GM21619 (cell line): ENCODE measurements around the gene SPTLC1.
"Not testable (repeated sequence)": the region's sequence is repeated elsewhere in the genome, so short reads cannot be mapped to it uniquely, and the experiment has no call there.

ENCODE experiments used
- ATAC-seq: cut with Tn5 transposase; IDR thresholded peaks from one replicate; pipeline ENCODE4 v1.9.1; 2021; ENCODE audit not compliant: unreplicated experiment

SPTLC1 gene, protein sequence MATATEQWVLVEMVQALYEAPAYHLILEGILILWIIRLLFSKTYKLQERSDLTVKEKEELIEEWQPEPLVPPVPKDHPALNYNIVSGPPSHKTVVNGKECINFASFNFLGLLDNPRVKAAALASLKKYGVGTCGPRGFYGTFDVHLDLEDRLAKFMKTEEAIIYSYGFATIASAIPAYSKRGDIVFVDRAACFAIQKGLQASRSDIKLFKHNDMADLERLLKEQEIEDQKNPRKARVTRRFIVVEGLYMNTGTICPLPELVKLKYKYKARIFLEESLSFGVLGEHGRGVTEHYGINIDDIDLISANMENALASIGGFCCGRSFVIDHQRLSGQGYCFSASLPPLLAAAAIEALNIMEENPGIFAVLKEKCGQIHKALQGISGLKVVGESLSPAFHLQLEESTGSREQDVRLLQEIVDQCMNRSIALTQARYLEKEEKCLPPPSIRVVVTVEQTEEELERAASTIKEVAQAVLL

DNA sequence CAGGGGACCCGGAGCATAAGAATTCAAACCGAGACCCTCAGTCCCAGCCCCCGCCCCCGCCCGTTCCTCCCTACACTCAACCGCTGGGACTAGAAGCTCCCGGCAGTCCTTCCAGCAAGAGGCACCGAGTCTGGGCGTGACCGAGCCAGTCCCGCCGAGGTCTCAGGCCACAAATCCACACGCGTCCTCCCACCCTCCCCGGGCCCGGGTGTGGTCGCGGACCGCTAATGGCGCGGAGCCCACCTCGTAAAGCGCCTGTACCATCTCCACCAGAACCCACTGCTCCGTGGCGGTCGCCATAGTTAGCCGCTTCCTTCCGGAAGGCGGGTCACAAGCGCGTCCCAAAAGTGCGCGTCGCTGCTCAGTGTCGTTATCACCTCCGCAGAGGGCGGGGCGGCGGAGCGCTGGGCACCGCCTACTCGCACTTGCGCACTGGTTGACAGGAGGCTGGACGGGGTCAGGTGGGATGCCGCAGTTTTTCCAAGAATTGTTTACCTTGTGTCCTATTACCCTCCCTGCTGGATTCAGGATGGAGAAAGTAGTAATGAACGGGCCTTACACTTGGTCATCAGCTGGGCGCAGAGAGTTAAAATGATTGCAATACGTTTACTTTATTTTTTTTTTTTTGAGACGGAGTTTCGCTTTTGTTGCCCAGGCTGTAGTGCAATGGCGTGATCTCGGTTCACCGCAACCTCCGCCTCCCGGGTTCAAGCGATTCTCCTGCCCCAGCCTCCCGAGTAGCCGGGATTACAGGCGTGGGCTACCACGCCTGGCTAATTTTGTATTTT lies at the start of gene SPTLC1:
TSS of gene SPTLC1 (minus strand) at position 343 of the 788 bp plus-strand sequence. CDS start at position 300, 43 bp downstream.
- peak; percentile 98 for ATAC-seq

DNA sequence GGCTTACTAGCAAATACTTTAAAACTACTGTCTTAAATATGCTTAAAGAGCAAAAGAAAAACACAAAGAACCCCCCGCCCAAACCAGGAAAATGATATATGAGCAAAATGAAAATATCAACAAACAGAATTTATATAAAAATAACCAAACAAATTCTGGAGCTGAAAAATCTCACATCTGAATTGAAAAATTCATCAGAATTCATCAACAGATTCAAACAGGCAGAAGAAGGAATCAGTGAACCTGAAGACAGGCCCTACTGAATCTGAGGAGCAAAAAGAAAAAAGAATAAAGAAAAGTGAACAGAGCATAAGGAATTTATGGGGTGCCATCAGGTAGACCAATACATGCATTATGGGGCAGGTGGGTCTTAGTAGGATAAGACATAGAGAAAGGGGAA lies 49.8 kb upstream of the SPTLC1 start:
- no peak for ATAC-seq

DNA sequence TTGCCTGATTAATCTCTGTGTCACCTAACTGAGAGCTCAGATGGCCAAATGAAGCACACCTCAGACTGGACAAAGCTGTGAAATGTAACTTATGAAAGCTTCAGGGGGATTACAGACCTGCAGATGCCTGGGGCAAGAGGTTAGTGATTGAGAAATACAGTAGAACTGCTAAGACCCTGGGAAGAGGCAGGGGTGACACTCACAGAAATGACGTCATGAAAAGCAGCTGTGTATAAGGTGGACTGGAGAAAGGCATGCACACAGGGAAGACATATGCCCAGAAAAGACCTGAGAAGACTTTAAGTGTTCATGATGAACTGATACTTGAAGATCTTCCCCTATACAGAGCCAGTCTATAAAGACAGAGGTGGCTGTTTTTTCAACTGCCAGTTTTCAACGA lies 49.3 kb upstream of the SPTLC1 start:
- ATAC-seq = no peak

DNA sequence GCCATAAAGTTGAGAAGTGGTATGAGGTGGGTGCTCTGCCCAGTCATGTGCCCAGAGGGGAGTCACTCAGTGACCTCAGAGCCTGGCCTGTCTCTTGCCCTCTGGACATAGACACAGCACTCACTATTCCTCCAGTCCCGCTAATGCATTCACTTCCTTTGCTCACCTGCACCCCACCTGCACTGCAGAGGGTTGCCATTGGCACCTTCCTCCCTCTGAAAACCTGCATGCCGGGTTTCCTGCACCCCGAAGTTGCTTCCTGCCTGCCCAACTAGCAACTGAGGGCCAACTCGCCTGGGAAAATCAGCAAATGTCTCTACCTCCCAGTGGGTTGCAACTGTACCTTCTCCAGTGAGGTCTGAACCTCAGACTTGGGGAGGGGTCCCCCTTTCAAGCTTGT lies 48.1 kb upstream of the SPTLC1 start:
- ATAC-seq = no peak

DNA sequence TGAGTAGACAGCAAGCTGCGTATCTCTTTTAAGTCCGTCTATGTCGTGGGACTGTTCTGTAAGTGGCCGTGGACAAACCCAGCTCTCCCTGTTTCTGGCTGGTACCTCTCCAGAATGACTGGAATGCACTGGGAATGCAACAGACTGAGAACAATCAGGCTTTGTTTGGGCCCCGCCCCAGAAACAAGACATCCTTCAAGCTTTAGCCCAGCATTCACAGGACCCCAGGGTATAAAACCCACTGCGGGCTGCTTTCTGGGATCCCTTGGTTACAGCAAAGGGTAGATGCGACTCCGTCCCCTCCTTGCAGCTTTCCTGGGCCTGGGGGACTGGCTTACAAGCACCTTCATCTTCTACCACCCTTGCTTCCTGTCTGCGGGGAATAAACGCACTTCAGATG lies 45.6 kb upstream of the SPTLC1 start:
- no peak for ATAC-seq

DNA sequence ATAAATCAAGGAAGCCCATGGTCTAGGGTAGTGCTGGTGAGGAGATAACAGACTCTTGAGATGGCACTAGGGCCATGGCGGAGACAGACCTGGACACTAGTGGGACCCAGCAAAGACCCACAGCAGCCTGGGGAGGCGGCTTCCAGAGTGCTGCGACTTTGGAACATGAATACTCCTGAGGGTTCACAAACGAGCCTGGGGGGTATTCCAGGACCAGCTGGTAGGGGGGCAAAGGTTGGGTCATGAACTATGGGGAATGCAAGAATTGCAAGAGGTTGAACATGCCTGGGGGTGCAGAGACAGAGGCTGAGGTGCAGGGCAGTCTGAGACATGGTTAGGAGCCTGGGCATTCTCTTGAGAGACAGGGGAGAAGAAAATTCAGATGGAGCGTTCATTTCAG lies 43.8 kb upstream of the SPTLC1 start:
- ATAC-seq = no peak

DNA sequence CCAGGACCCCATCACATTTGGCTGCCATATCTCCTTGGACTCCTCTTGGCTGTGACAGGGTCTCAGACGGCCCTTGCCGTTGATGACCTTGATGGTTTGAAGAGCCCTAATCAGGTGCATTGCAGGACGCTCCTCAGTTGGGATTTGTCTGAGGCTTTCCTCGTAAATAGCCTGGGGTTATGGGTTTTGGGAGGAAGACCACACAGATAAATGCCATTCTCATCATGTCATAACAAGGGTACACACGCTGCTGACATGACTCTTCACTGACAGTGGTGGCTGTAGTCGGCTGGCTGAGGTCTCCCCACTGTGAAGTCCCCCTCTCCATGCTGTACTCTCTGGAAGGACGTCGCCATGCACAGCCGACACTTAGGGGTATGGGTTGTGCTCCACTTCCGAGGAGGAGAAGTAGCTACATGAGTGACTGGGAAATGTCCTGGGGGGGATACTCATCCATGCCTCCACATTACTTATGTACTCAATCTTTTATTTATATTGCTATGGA lies 42.9 kb upstream of the SPTLC1 start:
- no peak for ATAC-seq

DNA sequence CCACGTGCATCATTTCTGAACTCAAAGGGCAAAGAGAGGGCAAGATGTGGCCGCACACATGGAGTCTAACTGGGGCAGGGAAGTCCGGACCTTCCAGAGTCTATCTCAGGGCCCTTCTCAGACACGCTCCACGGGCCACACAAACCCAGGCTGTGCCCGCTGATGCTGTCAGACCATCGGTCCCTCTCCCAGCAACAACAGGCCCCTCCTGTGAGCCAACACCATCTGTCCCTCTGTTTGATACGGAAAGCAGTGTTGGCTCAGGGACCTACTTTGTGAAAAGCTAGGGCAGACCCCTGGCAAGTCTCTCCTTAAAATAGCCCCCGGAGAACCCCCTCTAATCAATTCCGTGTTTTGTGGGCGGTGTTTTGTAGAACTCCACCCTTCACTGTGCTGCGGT lies 40.5 kb upstream of the SPTLC1 start:
- not testable (repeated sequence) for ATAC-seq

DNA sequence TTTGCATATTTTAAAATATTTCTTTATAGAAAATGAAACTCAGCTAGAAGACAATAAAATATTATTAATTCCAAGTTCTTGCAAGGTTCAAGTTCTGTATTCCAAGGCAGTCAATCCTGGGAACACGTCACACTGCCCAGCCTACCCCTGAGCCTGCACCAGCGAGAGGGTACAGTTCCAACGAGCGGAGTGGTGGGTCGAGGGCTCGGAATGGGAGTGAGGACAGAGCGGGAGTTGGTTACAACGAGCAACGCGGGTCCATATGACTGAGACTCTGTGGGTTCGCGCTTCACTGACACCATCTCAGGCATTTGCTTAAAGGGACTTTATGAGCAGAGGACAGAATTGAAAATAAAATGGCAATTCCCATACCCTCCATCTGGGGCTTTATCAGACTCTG lies 40.0 kb upstream of the SPTLC1 start:
- ATAC-seq = no peak

DNA sequence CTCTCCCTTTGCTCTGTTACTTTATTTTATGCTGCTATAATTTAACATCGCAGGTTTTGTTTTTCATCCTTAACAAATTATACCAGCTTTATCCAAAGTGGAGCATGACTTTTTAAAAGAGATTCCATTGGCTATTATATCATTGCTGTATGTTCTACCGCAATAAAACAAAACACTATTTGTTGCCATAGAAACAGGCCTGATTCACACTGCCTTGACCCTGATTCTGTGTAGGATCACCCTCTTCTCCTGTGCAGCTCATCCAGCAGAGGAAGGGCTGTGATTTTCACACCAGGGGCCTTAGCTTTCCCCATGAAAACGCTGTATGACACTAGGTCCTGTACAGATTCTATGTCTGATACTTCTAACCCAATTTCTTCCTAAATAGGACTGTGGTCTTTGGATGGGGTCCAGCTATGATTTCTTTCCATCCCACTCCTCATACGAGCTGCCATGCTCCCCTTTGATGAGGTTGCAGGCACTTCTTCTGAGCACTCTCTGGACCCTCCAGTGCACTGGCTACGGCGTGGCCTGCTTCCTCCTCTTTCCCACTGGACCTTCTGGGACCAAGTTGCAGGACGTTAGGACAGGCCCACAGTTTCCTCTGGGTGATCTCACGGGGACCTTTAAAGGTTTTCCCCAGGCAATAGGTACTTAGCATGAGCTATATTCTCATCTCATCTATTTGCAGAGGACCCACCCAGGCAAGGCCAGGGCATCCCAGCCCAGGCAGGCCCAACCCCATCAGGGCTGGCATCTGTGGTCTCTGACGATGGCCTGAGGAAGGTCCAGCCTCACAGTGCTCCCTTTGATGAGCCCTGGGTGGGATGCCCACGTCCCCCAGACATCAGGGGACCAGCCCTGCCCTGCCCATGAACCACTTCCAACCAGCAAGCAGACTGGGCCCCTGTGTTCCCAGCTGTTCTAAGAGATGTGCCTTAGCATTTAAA lies 38.5 kb upstream of the SPTLC1 start:
- ATAC-seq = not testable (repeated sequence)

DNA sequence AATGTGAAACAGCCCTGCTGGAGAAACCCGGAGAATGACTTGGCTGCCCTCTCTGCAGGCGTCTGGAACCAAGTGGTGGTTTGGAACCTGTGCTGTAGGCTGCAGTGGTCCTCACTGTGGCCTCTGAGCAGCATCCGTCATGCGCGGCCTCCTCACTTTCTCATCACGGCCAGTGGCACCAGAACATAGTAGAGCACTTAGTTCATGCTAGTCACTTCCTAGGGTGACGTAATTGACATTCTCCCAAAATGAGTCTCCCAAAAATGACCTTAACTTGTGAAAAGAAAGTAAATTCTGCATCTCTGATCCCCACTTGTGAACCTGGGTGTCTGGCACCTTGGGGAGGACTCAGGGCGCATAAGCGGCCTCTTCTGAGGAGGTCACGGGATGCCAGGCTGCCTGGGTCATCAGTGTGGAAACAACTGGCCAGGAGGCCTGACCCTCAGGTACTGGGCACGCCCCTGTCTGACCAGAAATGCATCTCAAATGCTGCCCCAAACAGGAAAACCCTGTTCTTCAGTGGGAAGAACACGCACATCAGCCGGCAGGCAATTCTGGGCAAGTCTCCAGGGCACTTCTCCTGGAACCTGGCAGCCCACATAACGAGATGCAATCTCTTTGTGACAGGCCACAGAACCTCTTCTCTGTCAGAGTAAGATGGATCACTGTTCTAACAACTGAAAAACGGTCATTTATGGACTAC lies 36.6 kb upstream of the SPTLC1 start:
- ATAC-seq = no peak

DNA sequence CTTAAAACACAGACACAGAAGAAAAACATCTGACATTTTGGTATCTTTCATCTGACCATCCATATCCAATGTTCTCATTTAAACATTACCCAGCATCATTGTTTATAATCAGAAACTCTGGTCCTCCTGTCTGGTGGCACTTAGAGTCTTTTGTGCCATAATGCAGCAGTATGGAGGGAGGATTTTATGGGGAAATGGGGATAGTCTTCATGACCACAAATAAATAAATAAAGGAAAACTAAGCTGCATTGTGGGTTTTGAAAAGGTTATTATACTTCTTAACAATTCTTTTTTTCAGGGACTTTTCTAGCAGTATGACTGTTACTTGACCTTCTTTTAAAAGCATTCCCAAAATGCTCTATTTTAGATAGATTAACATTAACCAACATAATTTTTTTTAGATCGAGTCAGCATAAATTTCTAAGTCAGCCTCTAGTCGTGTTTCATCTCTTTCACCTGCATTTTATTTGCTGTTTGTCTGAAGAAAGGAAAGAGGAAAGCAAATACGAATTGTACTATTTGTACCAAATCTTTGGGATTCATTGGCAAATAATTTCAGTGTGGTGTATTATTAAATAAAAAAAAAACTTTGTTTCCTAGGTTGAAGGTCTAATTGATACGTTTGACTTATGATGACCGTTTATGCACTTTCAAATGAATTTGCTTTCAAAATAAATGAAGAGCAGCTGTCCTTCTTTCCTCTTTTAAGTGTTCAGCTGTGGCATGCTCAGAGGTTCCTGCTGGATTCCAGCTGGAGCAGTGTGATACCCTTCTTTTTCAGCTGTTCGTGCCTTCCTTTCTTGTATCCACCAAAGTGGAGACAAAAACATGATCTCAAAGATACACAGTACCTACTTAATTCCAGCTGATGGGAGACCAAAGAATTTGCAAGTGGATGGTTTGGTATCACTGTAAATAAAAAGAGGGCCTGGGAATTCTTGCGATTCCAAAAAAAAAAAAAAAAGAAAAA lies 35.6 kb upstream of the SPTLC1 start:
- ATAC-seq = not testable (repeated sequence)

DNA sequence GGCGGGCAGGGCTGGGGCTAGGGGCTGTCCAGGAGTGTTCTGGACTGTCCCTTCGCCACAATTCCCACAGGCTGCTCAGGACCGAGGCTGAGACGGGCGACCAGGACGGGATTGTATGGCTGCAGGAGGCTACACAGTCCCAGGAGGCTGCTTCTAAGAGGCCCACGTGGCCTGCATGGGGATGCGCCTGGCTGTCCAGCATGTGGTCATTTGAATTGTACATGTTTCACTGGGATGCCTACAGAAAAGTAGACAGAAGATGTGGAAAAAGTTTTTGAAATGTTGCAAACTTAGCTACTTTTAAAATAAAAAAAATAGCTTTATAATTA lies 32.6 kb upstream of the SPTLC1 start:
- ATAC-seq = no peak

DNA sequence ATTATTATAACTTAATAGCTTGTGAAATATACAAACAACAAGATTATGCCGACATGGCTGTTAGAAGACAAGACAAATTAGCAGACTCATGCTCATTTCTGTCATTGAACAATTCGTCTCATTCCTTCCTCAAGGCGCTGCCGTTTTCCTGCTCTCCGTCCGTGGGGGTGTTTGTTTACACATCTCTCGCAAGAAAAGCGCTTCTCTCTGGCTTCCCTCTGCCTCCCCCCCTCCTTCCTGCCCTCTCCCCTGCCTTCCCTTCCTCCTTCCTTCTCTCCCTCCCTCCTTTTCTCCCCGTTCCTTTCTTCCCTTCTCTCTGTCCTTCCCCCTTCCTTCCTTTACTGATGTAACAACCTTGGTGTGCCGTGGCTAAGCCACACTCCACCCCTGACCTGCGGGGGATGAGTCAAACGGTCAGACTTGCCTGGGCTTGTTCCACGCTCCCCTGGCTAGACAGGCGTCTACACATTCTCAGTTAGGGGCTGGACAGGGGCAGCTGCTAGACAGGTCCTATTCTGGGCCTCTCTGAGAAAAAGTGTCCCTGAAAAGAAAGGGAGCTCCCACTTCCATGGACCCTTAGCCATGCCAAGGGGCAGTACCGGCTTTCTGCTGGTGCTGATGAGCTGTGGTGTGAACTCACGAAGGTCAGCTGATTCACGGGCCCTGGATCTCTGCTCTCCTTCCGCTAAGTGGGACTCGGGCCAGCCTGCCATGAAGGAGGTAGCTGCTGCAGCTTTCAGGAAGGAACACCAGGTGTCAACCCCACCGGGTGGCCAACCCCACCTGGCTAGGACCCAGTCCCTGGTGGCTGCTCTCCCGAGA lies 32.0 kb upstream of the SPTLC1 start:
- peak; percentile 84 for ATAC-seq

DNA sequence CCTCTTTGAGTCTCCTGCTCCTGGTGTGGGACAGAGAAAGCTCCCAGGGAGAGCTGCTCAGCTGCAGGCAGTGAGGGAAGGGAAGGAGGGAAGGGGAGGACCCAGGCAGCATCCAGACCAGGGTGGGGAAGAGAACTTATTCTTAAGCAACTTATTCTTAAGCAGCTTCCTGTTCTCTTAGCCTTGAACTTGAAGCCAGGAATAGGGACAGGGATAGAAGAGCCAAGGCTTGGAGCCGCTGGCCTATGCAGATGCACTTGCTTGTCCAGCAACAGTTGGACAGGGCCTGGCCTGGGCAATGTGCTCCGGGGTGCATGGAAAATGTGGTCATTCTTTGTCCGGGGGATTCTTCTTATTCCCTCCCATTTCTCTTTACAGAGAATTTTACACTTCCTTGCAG lies 31.4 kb upstream of the SPTLC1 start:
- ATAC-seq = no peak

DNA sequence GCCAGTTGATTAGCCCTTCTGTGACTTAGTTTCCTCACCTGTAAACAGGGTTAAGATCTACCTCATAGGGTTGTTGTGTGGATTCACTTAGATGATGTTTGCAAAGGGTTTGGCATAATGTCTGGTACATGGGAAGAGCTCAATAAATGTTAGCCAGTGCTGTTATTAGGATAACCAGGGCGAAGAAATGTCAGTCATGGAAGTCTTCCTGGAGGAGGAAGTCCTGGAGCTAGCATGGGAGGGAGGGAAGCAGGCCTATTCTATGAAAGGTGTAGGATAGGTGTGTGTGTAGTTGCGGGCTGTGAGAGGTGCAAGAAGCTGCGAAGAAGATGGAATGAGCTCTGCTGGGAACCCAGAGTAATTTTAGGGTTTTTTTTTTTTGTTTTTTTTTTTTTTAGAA lies 30.6 kb upstream of the SPTLC1 start:
- not testable (repeated sequence) for ATAC-seq

DNA sequence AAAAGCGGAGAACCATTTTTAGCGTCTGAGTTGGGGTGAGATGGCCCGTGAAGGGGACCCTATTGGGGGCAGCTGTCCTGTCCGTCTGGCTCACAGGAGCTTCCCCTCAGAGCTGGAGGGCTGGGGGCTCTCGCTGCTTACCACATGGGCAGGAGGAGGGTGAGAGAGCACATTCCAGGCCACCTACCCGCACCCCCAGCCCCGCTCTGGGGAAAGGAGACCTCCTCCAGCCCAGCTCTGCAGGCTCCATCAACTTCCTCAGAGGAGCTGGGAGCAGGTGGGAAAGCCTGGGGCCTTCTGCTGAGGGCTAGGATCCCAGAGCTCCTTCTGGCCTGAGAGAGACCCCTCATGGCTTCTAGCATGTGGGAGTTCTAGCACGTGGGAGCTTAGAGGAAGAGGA lies 27.1 kb upstream of the SPTLC1 start:
- ATAC-seq = no peak
